Panc1 (cell line): ENCODE measurements around the gene MAS1L. TPM values are rescaled to one million over a fixed set of nuclear protein-coding genes. Genes with fewer than 3 reads are reported as not detected.

Experiments used
- ATAC-seq: fragments of 200-7000 bp; cut with Tn5 transposase; 2 replicates; pipeline ENCODE4 v1.9.1; 2020; ENCODE audit warnings: mild to moderate bottlenecking, moderate library complexity
- BruUV-seq: library from RNA; stranded (reverse); fragments of 400-500 nt; replicated peaks from 2 replicates; lab custom pipeline; 2021; lab: Mats Ljungman, UMichigan
- CTCF ChIA-PET: fragments of 300-600 bp; sonication (Branson Sonifier 250); formaldehyde crosslinking; loops from one replicate; lab custom pipeline; 2022; ENCODE audit warnings: antibody characterized with exemption; lab: Charles Lee
- POLR2A ChIA-PET: fragments of 300-600 bp; sonication (Branson Sonifier 250); formaldehyde crosslinking; loops from one replicate; lab custom pipeline; 2022; ENCODE audit warnings: antibody characterized with exemption; lab: Charles Lee
- DNase-seq: peaks from one replicate; pipeline ENCODE4 v3.0.0-alpha.2; 2010; ENCODE audit warnings: low read depth, low spot score
- H3K27ac ChIP-seq: 2 replicates; pipeline ENCODE4 v1.5.1; 2011; ENCODE audit warnings: mild to moderate bottlenecking, low read length, inconsistent platforms
- H3K27me3 ChIP-seq: fragments of 200-500 bp; sonication (Bioruptor generic); 2 replicates; pipeline ENCODE4 v1.6.0; 2014; ENCODE audit warnings: low read length, inconsistent platforms; ENCODE audit not compliant: control insufficient read depth, insufficient read depth
- H3K36me3 ChIP-seq: fragments of 200-500 bp; sonication (Bioruptor generic); 2 replicates; pipeline ENCODE4 v1.5.1; 2014; ENCODE audit warnings: inconsistent platforms, mild to moderate bottlenecking, low read length, moderate library complexity; ENCODE audit not compliant: control insufficient read depth, insufficient read depth
- H3K4me1 ChIP-seq: 2 replicates; pipeline ENCODE4 v1.5.1; 2011; ENCODE audit warnings: inconsistent platforms, mild to moderate bottlenecking, low read length, moderate library complexity; ENCODE audit not compliant: control insufficient read depth, insufficient read depth
- H3K4me3 ChIP-seq, 2 experiments: 2 replicates each; pipeline ENCODE4 v1.5.1; 2011 to 2012; ENCODE audit warnings: low read depth in 2 of 2, low read length in 2 of 2, mild to moderate bottlenecking in 2 of 2, inconsistent platforms in 1 of 2, moderate library complexity in 1 of 2
- H3K9me3 ChIP-seq: fragments of 200-500 bp; sonication (Bioruptor generic); 2 replicates; pipeline ENCODE4 v1.5.1; 2014; ENCODE audit warnings: low read depth, mild to moderate bottlenecking, inconsistent platforms, low read length, moderate library complexity; ENCODE audit not compliant: control insufficient read depth, insufficient read depth
- POLR2AphosphoS5 ChIP-seq: IDR thresholded peaks from 2 replicates; pipeline ENCODE4 v1.6.1; 2012; ENCODE audit warnings: mild to moderate bottlenecking, low read depth, low read length, moderate library complexity
- SIN3A ChIP-seq: IDR thresholded peaks from 2 replicates; pipeline ENCODE4 v1.6.1; 2012; ENCODE audit warnings: low read depth, mild to moderate bottlenecking, low read length, moderate library complexity, borderline replicate concordance; ENCODE audit not compliant: insufficient read depth
- TCF7L2 ChIP-seq: IDR thresholded peaks from 2 replicates; pipeline ENCODE4 v1.6.1; 2011; ENCODE audit warnings: mild to moderate bottlenecking, low read depth, low read length, inconsistent platforms
- in situ Hi-C: cut with HindIII; loops from 2 replicates; pipeline ENCODE4 v1.10.0; 2016; ENCODE audit warnings: low sequenced_read_pairs, low pct_unique_long_range_greater_than_20kb
- intact Hi-C: fragments of 100-400 bp; cut with micrococcal nuclease; formaldehyde crosslinking; loops from one replicate; pipeline ENCODE4 v1.10.0; 2022; ENCODE audit not compliant: unreplicated experiment
- total RNA-seq: library from RNA; stranded (reverse); gene quantifications from one replicate; pipeline ENCODE4 v1.2.1, GENCODE V29; 2021; ENCODE audit not compliant: unreplicated experiment
- TF ChIP-seq, protein P1 (sequence below): fragments of 450-650 bp; IDR thresholded peaks from 2 replicates; pipeline ENCODE4 v1.5.1; 2017; ENCODE audit warnings: mild to moderate bottlenecking
- TF ChIP-seq, protein P2 (sequence below), 2 experiments: IDR thresholded peaks; 2 replicates each; pipeline ENCODE4 v1.6.1; 2011 to 2012; ENCODE audit warnings: low read depth in 2 of 2, control low read depth in 1 of 2, low read length in 1 of 2, mild to moderate bottlenecking in 1 of 2, moderate library complexity in 1 of 2; ENCODE audit not compliant: insufficient read depth in 1 of 2

Gene MAS1L
- total RNA-seq, 1 experiment from 2014 or later, result not detected

DNA sequence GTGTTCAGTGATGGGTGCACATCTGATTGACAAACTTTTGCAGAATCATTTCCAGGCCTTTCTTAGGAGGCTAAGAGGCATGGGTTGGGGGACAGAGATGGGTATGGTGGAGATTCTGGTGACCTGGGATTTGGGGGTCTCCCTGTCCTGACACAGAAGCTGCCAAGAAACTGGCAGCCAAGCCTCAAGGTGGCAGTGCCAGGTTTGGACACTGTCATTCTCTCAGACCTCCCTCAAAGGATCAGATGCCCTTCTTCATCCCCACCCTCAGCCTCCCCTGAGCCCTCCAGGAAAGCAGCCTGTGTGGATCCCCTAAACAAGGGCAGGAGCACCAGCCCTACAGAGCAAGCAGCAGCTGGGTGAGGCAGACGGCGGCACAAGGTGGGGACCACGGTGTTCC is 18.1 kb upstream of the MAS1L start:
- no peak for ATAC-seq
- CTCF ChIA-PET, result interaction anchor here (0.7 kb wide), 1 partner anchor 107 kb away, joined by 3 read pairs; no protein-coding TSS in a partner anchor

DNA sequence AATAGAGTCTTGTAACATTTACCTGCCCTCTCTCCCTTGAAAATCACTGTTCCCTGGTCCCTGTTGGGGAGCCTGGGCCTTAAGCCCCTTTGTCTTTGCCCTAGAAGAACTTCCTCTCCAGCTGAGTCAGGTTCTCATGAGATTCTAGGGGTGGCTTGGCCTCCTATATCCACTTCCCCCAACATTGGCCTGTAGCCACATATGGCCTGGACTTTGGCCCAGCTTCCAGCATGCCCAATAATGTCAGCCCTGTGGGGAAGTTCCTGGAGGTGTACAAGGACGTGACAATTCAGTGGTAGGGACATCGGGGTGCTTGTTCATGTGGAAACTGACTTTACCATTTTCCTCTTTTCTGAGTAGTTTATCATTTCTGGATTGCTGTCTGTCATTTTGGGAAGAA is 17.2 kb upstream of the MAS1L start:
- ChIA-PET CTCF (no interaction called here), POLR2A (no interaction called here)
- intact Hi-C loops, result no loop called here
- no peaks in the 10 kb centered on the region for H3K36me3 ChIP-seq
- no TSS peak for BruUV-seq
- no peaks in the 10 kb centered on the region for H3K4me1 ChIP-seq
- TF ChIP-seq, protein P1, sequence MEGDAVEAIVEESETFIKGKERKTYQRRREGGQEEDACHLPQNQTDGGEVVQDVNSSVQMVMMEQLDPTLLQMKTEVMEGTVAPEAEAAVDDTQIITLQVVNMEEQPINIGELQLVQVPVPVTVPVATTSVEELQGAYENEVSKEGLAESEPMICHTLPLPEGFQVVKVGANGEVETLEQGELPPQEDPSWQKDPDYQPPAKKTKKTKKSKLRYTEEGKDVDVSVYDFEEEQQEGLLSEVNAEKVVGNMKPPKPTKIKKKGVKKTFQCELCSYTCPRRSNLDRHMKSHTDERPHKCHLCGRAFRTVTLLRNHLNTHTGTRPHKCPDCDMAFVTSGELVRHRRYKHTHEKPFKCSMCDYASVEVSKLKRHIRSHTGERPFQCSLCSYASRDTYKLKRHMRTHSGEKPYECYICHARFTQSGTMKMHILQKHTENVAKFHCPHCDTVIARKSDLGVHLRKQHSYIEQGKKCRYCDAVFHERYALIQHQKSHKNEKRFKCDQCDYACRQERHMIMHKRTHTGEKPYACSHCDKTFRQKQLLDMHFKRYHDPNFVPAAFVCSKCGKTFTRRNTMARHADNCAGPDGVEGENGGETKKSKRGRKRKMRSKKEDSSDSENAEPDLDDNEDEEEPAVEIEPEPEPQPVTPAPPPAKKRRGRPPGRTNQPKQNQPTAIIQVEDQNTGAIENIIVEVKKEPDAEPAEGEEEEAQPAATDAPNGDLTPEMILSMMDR, result no peak
- TF ChIP-seq TCF7L2, result no peak
- TF ChIP-seq, protein P2, sequence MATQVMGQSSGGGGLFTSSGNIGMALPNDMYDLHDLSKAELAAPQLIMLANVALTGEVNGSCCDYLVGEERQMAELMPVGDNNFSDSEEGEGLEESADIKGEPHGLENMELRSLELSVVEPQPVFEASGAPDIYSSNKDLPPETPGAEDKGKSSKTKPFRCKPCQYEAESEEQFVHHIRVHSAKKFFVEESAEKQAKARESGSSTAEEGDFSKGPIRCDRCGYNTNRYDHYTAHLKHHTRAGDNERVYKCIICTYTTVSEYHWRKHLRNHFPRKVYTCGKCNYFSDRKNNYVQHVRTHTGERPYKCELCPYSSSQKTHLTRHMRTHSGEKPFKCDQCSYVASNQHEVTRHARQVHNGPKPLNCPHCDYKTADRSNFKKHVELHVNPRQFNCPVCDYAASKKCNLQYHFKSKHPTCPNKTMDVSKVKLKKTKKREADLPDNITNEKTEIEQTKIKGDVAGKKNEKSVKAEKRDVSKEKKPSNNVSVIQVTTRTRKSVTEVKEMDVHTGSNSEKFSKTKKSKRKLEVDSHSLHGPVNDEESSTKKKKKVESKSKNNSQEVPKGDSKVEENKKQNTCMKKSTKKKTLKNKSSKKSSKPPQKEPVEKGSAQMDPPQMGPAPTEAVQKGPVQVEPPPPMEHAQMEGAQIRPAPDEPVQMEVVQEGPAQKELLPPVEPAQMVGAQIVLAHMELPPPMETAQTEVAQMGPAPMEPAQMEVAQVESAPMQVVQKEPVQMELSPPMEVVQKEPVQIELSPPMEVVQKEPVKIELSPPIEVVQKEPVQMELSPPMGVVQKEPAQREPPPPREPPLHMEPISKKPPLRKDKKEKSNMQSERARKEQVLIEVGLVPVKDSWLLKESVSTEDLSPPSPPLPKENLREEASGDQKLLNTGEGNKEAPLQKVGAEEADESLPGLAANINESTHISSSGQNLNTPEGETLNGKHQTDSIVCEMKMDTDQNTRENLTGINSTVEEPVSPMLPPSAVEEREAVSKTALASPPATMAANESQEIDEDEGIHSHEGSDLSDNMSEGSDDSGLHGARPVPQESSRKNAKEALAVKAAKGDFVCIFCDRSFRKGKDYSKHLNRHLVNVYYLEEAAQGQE (IDR thresholded peaks at IDR 0.05; ENCODE audit: insufficient read depth in 1 of 2, low read depth in 2 of 2, low read length in 1 of 2), result no peak
- TF ChIP-seq SIN3A, result no peak
- no peak for TF ChIP-seq POLR2AphosphoS5
- H3K9me3 ChIP-seq, result no peaks in the 10 kb centered on the region
- H3K27me3 ChIP-seq, result no peaks in the 10 kb centered on the region
- no peak overlapping the region for H3K4me3 ChIP-seq
- DNase-seq, result no peak
- H3K27ac ChIP-seq, result no peak overlapping the region
- in situ Hi-C loops, result no loop called here
- ATAC-seq, result no peak

More for the DNA sequence above, 18.1 kb upstream of the MAS1L start:
- intact Hi-C loops, result no loop called here
- H3K27ac ChIP-seq, result no peak overlapping the region
- H3K4me3 ChIP-seq, result no peak overlapping the region
- in situ Hi-C loops, result no loop called here
- no peak for DNase-seq
- H3K27me3 ChIP-seq, result no peaks in the 10 kb centered on the region; the same call in 1 of the 2 replicates
- TF ChIP-seq POLR2AphosphoS5 (no peak), TCF7L2 (no peak), SIN3A (no peak)
- TF ChIP-seq, protein P2 (IDR thresholded peaks at IDR 0.05; ENCODE audit: insufficient read depth in 1 of 2, low read depth in 2 of 2, low read length in 1 of 2), result no peak
- TF ChIP-seq, protein P1, result no peak
- H3K9me3 ChIP-seq, result no peaks in the 10 kb centered on the region
- no peaks in the 10 kb centered on the region for H3K4me1 ChIP-seq
- POLR2A ChIA-PET, result no interaction called here
- no TSS peak for BruUV-seq
- H3K36me3 ChIP-seq, result no peaks in the 10 kb centered on the region
